Immature natural killer cell (primary cell): ENCODE data around the gene RPUSD1. TPM values are rescaled to one million over a fixed set of nuclear protein-coding genes. Genes with fewer than 3 reads are reported as not detected.

Experiments
- DNase-seq, 3 donors: peaks; one replicate each; pipeline ENCODE4 v3.0.0; 2022; ENCODE audit warnings: mixed read lengths in 1 of 3
- H3K27ac Mint-ChIP-seq, 6 donors: one replicate each; pipeline ENCODE4 v1.8.0; 2020; ENCODE audit warnings: mixed read lengths in 6 of 6, mild to moderate bottlenecking in 5 of 6, inconsistent platforms in 4 of 6, moderate library complexity in 3 of 6
- H3K27me3 Mint-ChIP-seq, 3 donors: one replicate each; pipeline ENCODE4 v1.8.0; 2020 to 2021; ENCODE audit warnings: low read depth in 3 of 3, mild to moderate bottlenecking in 3 of 3, mixed read lengths in 3 of 3, moderate library complexity in 3 of 3, inconsistent platforms in 1 of 3
- H3K36me3 Mint-ChIP-seq, 3 donors: one replicate each; pipeline ENCODE4 v1.8.0; 2020; ENCODE audit warnings: mixed read lengths in 3 of 3, inconsistent platforms in 2 of 3, mild to moderate bottlenecking in 2 of 3
- H3K4me1 Mint-ChIP-seq, 2 donors: one replicate each; pipeline ENCODE4 v1.8.0; 2020; ENCODE audit warnings: inconsistent platforms in 2 of 2, mild to moderate bottlenecking in 2 of 2, mixed read lengths in 2 of 2, moderate library complexity in 1 of 2
- H3K4me3 Mint-ChIP-seq, 5 donors: one replicate each; pipeline ENCODE4 v1.8.0; 2020; ENCODE audit warnings: mild to moderate bottlenecking in 5 of 5, mixed read lengths in 5 of 5, inconsistent platforms in 3 of 5, moderate library complexity in 3 of 5
- H3K9me3 Mint-ChIP-seq, 6 donors: one replicate each; pipeline ENCODE4 v1.8.0; 2020; ENCODE audit warnings: mild to moderate bottlenecking in 6 of 6, mixed read lengths in 6 of 6, inconsistent platforms in 4 of 6, moderate library complexity in 3 of 6
- polyA plus RNA-seq, 3 donors: library from polyadenylated mRNA; unstranded; fragments of 300-500 nt; fragmentation: Illumina TruSeq; gene quantifications; one replicate each; pipeline ENCODE4 v1.2.3, GENCODE V29; 2021

The RPUSD1 gene
- polyA plus RNA-seq, 3 donors from 2014 or later = 23.9 to 49.9 (median 27.7) TPM

DNA sequence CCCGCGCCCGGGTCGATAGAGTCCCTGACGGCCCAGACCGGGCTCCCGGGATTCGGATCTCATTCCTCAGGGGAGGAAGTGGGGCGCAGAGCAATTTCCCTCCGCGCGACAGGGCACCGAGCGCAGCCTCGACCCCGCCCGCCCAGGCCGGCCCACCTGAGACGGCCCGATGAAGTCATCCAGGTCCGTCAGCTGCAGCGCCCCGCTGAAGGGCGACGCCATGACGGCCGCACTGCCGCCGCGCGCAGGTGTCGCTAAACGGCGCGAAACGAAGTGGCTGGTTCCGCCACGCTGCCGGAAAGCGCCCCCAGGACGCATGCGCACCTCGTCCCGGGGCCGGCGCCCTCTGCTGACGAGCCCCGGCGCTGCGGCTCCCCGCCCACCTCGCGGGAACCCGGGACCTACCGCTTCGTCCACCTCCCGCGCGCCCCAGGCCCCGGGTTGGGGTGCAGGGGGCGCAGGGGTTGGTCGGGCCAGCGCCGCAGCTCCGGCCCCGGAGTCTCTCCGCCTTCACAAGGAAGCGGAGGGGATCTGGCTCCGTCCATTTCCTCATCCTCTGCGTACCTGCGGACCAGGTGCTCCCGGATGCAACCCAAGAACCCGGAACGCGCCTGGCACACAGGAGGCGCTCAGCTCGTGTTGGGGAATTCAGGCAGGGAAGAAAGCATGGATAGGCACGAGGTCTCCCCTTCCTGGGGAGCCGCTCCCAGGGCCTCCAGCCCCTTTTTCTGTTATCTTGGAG is 47.2 kb downstream of the RPUSD1 start, which contains the start of gene CIAO3:
TSS of gene CIAO3 (minus strand) at position 234 of the 742 bp plus-strand sequence. CDS start at position 222, 12 bp downstream.
- DNase-seq = peak; percentile 90 to 92 (median 91)
- H3K27ac Mint-ChIP-seq = peak within 1 kb of the TSS in 3 of 6 donors; percentile 32 to 58 (median 57)
- H3K4me3 Mint-ChIP-seq = peak within 1 kb of the TSS; percentile 69 to 82 (median 76)
- H3K4me1 Mint-ChIP-seq = peaks cover 8 to 15% of the 10 kb centered on the region in 2 donors
- H3K9me3 Mint-ChIP-seq = no peaks in the 10 kb centered on the region
- peaks cover 0 to 4% (median 1%) of the 10 kb centered on the region in 3 donors for H3K27me3 Mint-ChIP-seq
- peaks cover 0 to 4% (median 0%) of the 10 kb centered on the region in 3 donors for H3K36me3 Mint-ChIP-seq

- Mint-ChIP-seq H3K27ac (peak overlapping the region in 1 of 6 donors; percentile 58), H3K36me3 (peaks cover 0 to 7% (median 0%) of the 10 kb centered on the region in 3 donors), H3K4me1 (peaks cover 8 to 15% of the 10 kb centered on the region in 2 donors), H3K9me3 (no peaks in the 10 kb centered on the region), H3K4me3 (peak overlapping the region; percentile 69 to 82 (median 76)), H3K27me3 (peaks cover 0 to 4% (median 1%) of the 10 kb centered on the region in 3 donors)
- no peak for DNase-seq
These were observed 47.8 kb downstream of the RPUSD1 start for GRCh38 chr16:740459-740763.

- H3K27ac Mint-ChIP-seq = no peak overlapping the region
- H3K27me3 Mint-ChIP-seq = peaks cover 0 to 4% (median 1%) of the 10 kb centered on the region in 3 donors
These were observed 48.4 kb downstream of the RPUSD1 start for GRCh38 chr16:739560-740458.

DNA sequence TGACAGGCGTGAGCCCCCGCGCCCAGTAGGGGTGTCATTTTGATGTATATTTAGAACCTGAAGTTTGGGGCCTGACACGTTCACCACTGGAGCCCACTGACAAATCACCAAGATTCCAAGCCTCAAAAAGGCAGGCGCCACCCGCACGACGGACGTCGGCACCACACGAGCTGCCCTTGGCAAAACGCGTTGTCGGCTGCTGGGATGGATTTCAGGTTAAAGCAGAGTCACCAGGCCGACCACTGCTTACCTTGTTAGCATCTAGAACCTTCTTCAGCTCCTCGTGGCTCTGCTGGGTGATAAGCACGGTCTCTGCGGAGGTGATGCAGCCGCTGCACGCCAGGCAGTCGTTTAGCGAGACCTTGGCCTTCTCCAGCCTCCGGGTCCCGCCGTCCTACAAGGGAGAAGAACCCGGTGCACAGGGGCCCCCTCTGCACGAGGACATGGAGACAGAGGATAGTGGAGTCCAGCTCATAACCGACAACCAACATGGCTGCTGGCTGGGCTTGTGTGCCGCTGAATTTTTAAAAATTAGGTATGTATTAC is 51.2 kb downstream of the RPUSD1 start:
- DNase-seq = no peak
- Mint-ChIP-seq H3K4me1 (peaks cover 8 to 15% of the 10 kb centered on the region in 2 donors), H3K4me3 (no peak overlapping the region), H3K27ac (no peak overlapping the region), H3K36me3 (peaks cover 0 to 7% (median 0%) of the 10 kb centered on the region in 3 donors), H3K9me3 (no peaks in the 10 kb centered on the region), H3K27me3 (peaks cover 0 to 5% (median 4%) of the 10 kb centered on the region in 3 donors)

More at GRCh38 chr16:739560-740458, 48.4 kb downstream of the RPUSD1 start:
- peak overlapping the region; percentile 33 to 77 (median 69) for H3K4me3 Mint-ChIP-seq
- no peak for DNase-seq
- H3K4me1 Mint-ChIP-seq = peaks cover 8 to 15% of the 10 kb centered on the region in 2 donors
- H3K36me3 Mint-ChIP-seq = peaks cover 0 to 7% (median 0%) of the 10 kb centered on the region in 3 donors
- H3K9me3 Mint-ChIP-seq = no peaks in the 10 kb centered on the region

DNA sequence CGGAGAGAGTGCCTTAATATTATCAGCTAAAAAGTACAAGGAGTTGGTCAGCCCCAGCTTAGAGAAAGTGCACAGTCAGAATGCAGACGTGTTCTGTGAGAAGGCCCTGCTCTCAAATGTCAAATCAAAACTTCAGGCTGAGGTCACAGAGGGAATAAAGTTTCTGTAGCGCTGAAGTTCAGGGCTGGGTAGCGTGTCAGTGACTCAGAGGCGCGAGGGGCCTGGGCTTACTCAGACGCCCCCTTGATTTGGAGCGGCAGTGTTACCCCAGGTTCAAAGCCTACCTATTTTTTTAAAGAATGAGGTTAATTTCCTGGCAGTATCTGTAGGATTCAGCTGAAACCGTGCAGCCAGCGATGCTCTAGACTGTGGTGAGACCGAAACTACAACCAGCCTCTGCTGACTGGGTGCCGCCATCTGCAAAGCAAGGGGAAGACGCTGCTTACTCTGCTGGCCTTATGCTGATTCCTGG is 52.2 kb downstream of the RPUSD1 start:
- no peak overlapping the region for H3K27ac Mint-ChIP-seq
- peaks cover 8 to 12% of the 10 kb centered on the region in 2 donors for H3K4me1 Mint-ChIP-seq
- H3K4me3 Mint-ChIP-seq = no peak overlapping the region
- H3K36me3 Mint-ChIP-seq = peaks cover 0 to 7% (median 0%) of the 10 kb centered on the region in 3 donors
- no peak for DNase-seq
- H3K9me3 Mint-ChIP-seq = no peaks in the 10 kb centered on the region
- H3K27me3 Mint-ChIP-seq = peaks cover 0 to 5% (median 4%) of the 10 kb centered on the region in 3 donors

GRCh38 chr16:734981-735881 is 53.0 kb downstream of the RPUSD1 start:
- no peak for DNase-seq
- H3K4me1 Mint-ChIP-seq = peaks cover 8 to 12% of the 10 kb centered on the region in 2 donors
- peaks cover 0 to 6% (median 5%) of the 10 kb centered on the region in 3 donors for H3K27me3 Mint-ChIP-seq
- H3K27ac Mint-ChIP-seq = no peak overlapping the region
- H3K9me3 Mint-ChIP-seq = no peaks in the 10 kb centered on the region
- H3K4me3 Mint-ChIP-seq = peak overlapping the region in 1 of 5 donors; percentile 17
- H3K36me3 Mint-ChIP-seq = peaks cover 0 to 7% (median 0%) of the 10 kb centered on the region in 3 donors

Other genes with a start within 250 kb of the RPUSD1 start
- gene PRR35, start 228.0 kb downstream of the RPUSD1 start, polyA plus RNA-seq = not detected
- under 1 TPM in 2 of 3 donors, not detected in 1; 0.42 to 0.61 TPM for gene NHLRC4, start 221.4 kb downstream of the RPUSD1 start, polyA plus RNA-seq
- gene PIGQ, start 218.4 kb downstream of the RPUSD1 start, polyA plus RNA-seq = 10 to 100 TPM; 10.5 to 17.7 (median 12.6) TPM
- gene RAB40C, start 198.3 kb downstream of the RPUSD1 start, polyA plus RNA-seq = 10 to 100 TPM in 1 of 3 donors, 1 to 10 TPM in 2; 4.6 to 17.5 (median 5.8) TPM
- under 1 TPM in 2 of 3 donors, not detected in 1; 0.17 to 0.19 TPM for gene WFIKKN1, start 157.4 kb downstream of the RPUSD1 start, polyA plus RNA-seq
- 100 to 1,000 TPM in 1 of 3 donors, 10 to 100 TPM in 2; 89.3 to 128 (median 93.9) TPM for gene METTL26, start 152.1 kb downstream of the RPUSD1 start, polyA plus RNA-seq
- gene MCRIP2, start 146.6 kb downstream of the RPUSD1 start, polyA plus RNA-seq = 10 to 100 TPM; 16.8 to 36.3 (median 22.8) TPM
- 1 to 10 TPM in 2 of 3 donors, not detected in 1; 1.2 to 2.4 TPM for gene WDR90, start 139.0 kb downstream of the RPUSD1 start, polyA plus RNA-seq
- gene RHOT2, start 120.2 kb downstream of the RPUSD1 start, polyA plus RNA-seq = 10 to 100 TPM; 36.8 to 53.3 (median 43.0) TPM
- gene RHBDL1, start 112.7 kb downstream of the RPUSD1 start, polyA plus RNA-seq = not detected
- 100 to 1,000 TPM; 183 to 225 (median 194) TPM for gene STUB1, start 108.0 kb downstream of the RPUSD1 start, polyA plus RNA-seq
- 10 to 100 TPM; 38.3 to 63.5 (median 47.4) TPM for gene JMJD8, start 104.0 kb downstream of the RPUSD1 start, polyA plus RNA-seq
- 10 to 100 TPM in 1 of 3 donors, 1 to 10 TPM in 2; 4.9 to 15.1 (median 5.2) TPM for gene WDR24, start 98.0 kb downstream of the RPUSD1 start, polyA plus RNA-seq
- gene FBXL16, start 82.6 kb downstream of the RPUSD1 start, polyA plus RNA-seq = under 1 TPM in 1 of 3 donors, not detected in 2; 0.20 TPM
- 10 to 100 TPM; 29.6 to 61.7 (median 45.4) TPM for gene METRN, start 73.3 kb downstream of the RPUSD1 start, polyA plus RNA-seq
- 100 to 1,000 TPM in 1 of 3 donors, 10 to 100 TPM in 2; 71.7 to 110 (median 94.1) TPM for gene ANTKMT, start 67.2 kb downstream of the RPUSD1 start, polyA plus RNA-seq
- 1 to 10 TPM in 2 of 3 donors, under 1 TPM in 1; 0.34 to 1.7 (median 1.4) TPM for gene CCDC78, start 61.9 kb downstream of the RPUSD1 start, polyA plus RNA-seq
- gene HAGHL, start 61.3 kb downstream of the RPUSD1 start, polyA plus RNA-seq = 10 to 100 TPM in 1 of 3 donors, 1 to 10 TPM in 2; 6.4 to 12.0 (median 9.1) TPM
- gene CIAO3, start 47.4 kb downstream of the RPUSD1 start, polyA plus RNA-seq = 10 to 100 TPM in 2 of 3 donors, 1 to 10 TPM in 1; 4.6 to 25.5 (median 17.5) TPM
- gene MSLN, start 27.6 kb downstream of the RPUSD1 start, polyA plus RNA-seq = not detected
- gene CHTF18, start 239 bp upstream of the RPUSD1 start, polyA plus RNA-seq = 1 to 10 TPM in 2 of 3 donors, not detected in 1; 6.3 to 9.2 TPM
- not detected for gene GNG13, start 12.4 kb upstream of the RPUSD1 start, polyA plus RNA-seq
- gene LMF1, start 182.6 kb upstream of the RPUSD1 start, polyA plus RNA-seq = 10 to 100 TPM; 12.2 to 15.5 (median 12.6) TPM
- under 1 TPM in 1 of 3 donors, not detected in 2; 0.12 TPM for gene SOX8, start 193.4 kb upstream of the RPUSD1 start, polyA plus RNA-seq